Measurements from ENCODE around the gene SDK1. TPM values are rescaled to one million over a fixed set of nuclear protein-coding genes. Genes with fewer than 3 reads are reported as not detected.

SDK1 gene
- total RNA-seq, 4 donors from 2014 or later, result 2.0 to 9.3 (median 3.8) TPM

DNA sequence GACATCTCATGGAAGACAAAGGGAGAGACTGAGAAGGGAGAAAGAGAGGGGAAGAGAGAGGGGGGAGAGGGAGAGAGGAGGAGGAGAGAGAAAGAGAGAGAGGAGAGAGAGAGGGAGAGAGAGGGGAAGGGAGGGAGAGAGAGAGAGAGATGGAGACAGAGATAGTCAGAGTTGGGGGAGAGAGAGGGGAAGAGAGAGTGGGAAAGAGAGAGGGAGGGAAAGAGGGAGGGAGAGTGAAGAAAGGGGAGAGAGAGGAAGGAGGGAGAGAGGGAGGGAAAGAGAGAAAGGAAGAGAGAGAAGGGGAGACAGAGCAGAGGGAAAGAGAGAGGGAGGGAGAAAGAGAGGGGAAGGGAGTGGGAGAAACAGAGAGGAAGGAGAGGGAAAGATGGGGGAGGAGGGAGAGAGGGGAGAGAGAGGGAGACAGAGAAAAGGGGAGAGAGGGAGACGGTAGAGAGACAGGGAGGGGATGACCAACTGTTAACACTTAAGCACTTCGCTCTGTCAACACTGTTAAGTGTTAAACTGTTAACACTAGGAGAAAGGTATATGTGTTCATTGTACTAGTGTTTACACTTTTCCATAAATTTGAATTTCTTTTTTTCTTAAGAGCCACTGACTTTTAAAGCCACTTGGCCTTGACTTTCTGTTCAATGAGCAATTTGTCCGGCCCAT is 21.8 kb upstream of the SDK1 start:
- Histone ChIP-seq H3K36me3 (no peaks in the 10 kb centered on the region), H3K4me3 (no peak overlapping the region), H3K9me3 (no peaks in the 10 kb centered on the region), H3K27me3 (peaks cover 0 to 6% (median 0%) of the 10 kb centered on the region in 4 donors), H3K27ac (peak overlapping the region in 1 of 4 donors; percentile 74), H3K4me1 (peaks cover 0 to 27% (median 0%) of the 10 kb centered on the region in 3 donors)
- intact Hi-C loops (cut with DNase I), result no loop called here
- TF ChIP-seq, protein P1, sequence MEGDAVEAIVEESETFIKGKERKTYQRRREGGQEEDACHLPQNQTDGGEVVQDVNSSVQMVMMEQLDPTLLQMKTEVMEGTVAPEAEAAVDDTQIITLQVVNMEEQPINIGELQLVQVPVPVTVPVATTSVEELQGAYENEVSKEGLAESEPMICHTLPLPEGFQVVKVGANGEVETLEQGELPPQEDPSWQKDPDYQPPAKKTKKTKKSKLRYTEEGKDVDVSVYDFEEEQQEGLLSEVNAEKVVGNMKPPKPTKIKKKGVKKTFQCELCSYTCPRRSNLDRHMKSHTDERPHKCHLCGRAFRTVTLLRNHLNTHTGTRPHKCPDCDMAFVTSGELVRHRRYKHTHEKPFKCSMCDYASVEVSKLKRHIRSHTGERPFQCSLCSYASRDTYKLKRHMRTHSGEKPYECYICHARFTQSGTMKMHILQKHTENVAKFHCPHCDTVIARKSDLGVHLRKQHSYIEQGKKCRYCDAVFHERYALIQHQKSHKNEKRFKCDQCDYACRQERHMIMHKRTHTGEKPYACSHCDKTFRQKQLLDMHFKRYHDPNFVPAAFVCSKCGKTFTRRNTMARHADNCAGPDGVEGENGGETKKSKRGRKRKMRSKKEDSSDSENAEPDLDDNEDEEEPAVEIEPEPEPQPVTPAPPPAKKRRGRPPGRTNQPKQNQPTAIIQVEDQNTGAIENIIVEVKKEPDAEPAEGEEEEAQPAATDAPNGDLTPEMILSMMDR (IDR thresholded peaks at IDR 0.05), result no peak
- TF ChIP-seq POLR2A (IDR thresholded peaks at IDR 0.05), result no peak
- WGBS, 2 donors, result 76 to 89% methylated on average over 3 of the region's 3 CpGs
- DNase-seq, result no peak

DNA sequence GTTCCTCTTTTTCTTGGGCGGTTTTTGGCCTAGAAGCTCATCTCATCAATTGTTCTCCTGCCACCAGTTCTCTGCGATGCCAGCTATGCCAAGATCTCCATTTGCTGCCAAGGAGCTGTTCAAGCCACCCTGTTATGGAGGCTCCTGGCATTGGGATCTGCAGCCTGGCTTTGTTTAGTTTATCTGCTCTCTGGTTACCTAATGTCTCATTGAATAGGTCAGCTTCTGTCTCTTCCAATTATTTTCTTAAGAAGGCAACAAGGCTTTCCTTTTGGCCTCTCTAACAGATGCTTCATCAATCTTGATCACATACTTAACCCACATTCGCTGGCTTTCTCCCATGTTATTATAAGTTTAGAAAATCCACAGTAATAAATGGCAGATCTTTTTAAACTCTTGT is 20.6 kb upstream of the SDK1 start:
- Histone ChIP-seq H3K4me1 (peaks cover 0 to 29% (median 0%) of the 10 kb centered on the region in 3 donors), H3K36me3 (no peaks in the 10 kb centered on the region), H3K4me3 (no peak overlapping the region), H3K27ac (peak overlapping the region in 3 of 4 donors; percentile 11 to 74 (median 62)), H3K27me3 (peaks cover 0 to 6% (median 0%) of the 10 kb centered on the region in 4 donors), H3K9me3 (no peaks in the 10 kb centered on the region)
- TF ChIP-seq, protein P1 (IDR thresholded peaks at IDR 0.05), result no peak
- intact Hi-C loops (cut with DNase I), result no loop called here
- DNase-seq, result no peak
- WGBS, 2 donors, result 17 to 28% methylated on average over 3 of the region's 3 CpGs

DNA sequence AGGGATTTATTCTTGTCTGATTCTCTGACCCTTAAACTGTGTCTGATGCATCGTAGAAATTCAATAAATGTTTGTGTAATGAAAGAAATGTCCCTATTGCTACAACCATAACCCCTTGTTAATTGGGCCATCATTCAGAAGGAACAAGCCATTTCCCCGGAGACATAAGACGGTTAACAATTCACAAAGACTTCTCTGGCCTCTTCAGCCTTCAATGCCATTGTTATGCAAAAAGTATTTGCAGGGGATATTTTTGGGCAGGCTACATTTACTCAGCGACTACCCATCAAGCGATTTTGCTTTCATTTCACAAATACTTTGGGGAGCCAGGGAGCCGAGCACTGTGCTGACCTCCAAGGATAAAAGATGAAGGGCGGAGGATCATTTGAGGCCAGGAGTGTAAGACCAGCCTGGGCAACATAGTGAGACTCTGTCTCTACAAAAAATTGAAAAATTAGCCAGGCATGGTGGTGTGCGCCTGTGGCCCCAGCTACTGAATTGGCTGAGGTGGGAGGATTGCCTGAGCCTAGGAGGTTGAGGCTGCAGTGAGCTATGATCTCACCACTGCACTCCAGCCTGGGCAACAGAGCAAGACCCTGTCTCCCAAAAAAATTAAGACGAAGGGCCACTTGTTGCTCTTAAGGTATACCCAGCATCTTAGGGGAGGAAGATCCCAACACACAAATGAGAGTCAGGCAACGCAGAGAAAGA is 20.0 kb upstream of the SDK1 start:
- H3K9me3 ChIP-seq, result no peaks in the 10 kb centered on the region

DNA sequence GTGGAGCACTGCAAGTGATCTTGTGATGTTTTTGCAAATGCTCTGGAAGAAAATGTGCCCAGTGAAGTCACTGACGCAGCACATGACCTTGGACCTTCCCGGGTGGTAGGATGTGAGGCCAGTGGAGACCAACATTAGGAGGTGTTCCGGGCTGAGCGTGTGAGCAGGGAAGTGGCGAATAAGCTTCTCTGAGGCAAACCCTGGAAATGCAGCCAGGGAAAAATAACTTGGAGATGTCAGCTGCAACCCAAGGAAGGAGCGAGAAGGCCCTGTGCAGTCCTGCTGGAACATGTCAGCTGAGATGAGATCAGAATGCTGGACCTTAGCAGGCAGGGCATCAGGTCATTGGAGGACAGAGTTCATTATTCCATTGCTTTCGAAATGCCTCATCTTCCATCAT is 18.6 kb upstream of the SDK1 start:
- Histone ChIP-seq H3K9me3 (no peaks in the 10 kb centered on the region), H3K27me3 (peaks cover 0 to 6% (median 0%) of the 10 kb centered on the region in 4 donors), H3K36me3 (no peaks in the 10 kb centered on the region), H3K4me1 (peaks cover 0 to 39% (median 0%) of the 10 kb centered on the region in 3 donors), H3K27ac (peak overlapping the region in 3 of 4 donors; percentile 11 to 74 (median 62)), H3K4me3 (no peak overlapping the region)
- WGBS, 2 donors, result 58 to 62% methylated on average over 7 of the region's 7 CpGs
- no peak for TF ChIP-seq POLR2A (IDR thresholded peaks at IDR 0.05)
- TF ChIP-seq, protein P1 (IDR thresholded peaks at IDR 0.05), result no peak
- intact Hi-C loops (cut with DNase I), result no loop called here
- no peak for DNase-seq

More for the DNA sequence above, 20.0 kb upstream of the SDK1 start:
- Histone ChIP-seq H3K27me3 (peaks cover 0 to 6% (median 0%) of the 10 kb centered on the region in 4 donors), H3K27ac (peak overlapping the region in 3 of 4 donors; percentile 11 to 74 (median 62)), H3K4me1 (peaks cover 0 to 36% (median 0%) of the 10 kb centered on the region in 3 donors), H3K4me3 (no peak overlapping the region), H3K36me3 (no peaks in the 10 kb centered on the region)
- 71 to 76% methylated on average over 8 to 9 of the region's 10 CpGs for WGBS, 2 donors
- intact Hi-C loops (cut with DNase I), result no loop called here
- no peak for DNase-seq
- TF ChIP-seq POLR2A (IDR thresholded peaks at IDR 0.05), result no peak
- TF ChIP-seq, protein P1 (IDR thresholded peaks at IDR 0.05), result no peak

GRCh38 chr7:3283130-3283704 is 17.8 kb upstream of the SDK1 start:
- peak overlapping the region in 3 of 4 donors; percentile 11 to 74 (median 39) for H3K27ac ChIP-seq
- intact Hi-C loops (cut with DNase I), result no loop called here
- peaks cover 0 to 6% (median 0%) of the 10 kb centered on the region in 4 donors for H3K27me3 ChIP-seq
- no peak for TF ChIP-seq POLR2A (IDR thresholded peaks at IDR 0.05)
- TF ChIP-seq, protein P1 (IDR thresholded peaks at IDR 0.05), result no peak
- H3K4me3 ChIP-seq, result no peak overlapping the region
- H3K9me3 ChIP-seq, result no peaks in the 10 kb centered on the region
- DNase-seq, result no peak
- peaks cover 0 to 39% (median 0%) of the 10 kb centered on the region in 3 donors for H3K4me1 ChIP-seq
- WGBS, 2 donors, result 48 to 61% methylated on average over 3 to 5 of the region's 5 CpGs
- no peaks in the 10 kb centered on the region for H3K36me3 ChIP-seq
